H54 (cell line): ENCODE measurements around the gene TMEM114.

Experiments used
- DNase-seq: peaks from one replicate; pipeline ENCODE4 v3.0.0; 2011; ENCODE audit warnings: low spot score, mixed read lengths; ENCODE audit not compliant: insufficient read length
- FAIRE-seq: peaks from 3 replicates; lab custom pipeline; 2011; peaks lifted over from hg19 to GRCh38; lab: Jason Lieb, UNC
- POLR2A ChIP-seq: IDR thresholded peaks from 2 replicates; pipeline ENCODE4 v1.6.1; 2011; ENCODE audit warnings: low read depth, mild to moderate bottlenecking, low read length

TMEM114 gene

DNA sequence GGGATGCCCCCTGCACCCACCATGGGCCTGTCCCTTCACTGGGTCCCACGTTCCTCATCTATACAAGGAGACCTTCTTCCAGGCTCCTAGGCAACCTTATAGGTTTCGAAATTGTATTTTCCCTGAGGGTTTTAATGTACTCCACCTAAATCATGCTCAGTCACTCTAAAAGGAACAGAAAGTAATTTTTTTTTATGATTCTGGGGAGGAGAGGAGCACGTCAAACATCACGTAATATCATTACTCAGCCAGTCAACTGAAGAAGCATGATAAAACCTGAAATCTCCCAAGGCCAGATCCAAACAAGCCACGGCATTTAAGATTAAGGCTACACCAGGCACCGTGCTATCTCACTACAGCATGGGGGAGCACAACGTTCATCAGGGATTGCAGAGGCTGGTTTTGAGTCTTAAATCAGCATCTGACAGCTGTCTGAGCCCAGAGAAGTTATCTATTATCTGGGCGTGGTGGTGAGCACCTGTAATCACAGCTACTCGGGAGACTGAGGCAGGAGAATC, 3.9 kb upstream of the TMEM114 start:
- no peak for FAIRE-seq
- DNase-seq = no peak
- TF ChIP-seq POLR2A = no peak

DNA sequence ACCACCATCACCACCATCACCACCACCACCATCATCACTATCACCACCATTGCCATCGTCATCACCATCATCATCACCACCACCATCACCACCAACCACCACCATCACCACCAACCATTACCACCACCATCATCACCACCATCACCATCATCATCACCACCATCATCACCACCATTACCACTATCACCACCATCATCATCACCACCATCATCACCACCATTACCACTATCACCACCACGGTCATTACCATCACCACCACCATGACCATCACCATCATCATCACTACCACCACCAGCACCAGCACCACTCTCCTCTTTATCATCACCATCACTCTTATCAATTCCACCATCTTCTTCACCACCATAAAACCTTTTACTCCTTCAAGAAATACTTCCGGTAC, 1.1 kb upstream of the TMEM114 start:
- no peak for TF ChIP-seq POLR2A
- FAIRE-seq = no peak
- DNase-seq = no peak

DNA sequence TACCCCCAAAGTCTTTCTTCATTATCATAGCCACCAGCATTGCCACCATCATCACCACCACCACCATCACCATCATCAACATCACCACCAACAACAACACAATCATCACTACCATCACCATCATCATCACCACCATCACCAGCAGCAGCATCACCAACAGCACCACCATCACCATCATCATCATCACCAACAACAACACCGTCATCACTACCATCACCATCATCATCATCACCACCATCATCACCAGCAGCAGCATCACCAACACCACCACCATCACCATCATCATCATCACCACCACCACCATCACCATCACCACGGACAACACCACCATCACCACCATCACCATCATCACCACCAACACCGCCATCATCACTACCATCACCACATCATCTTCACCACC, 500 bp upstream of the TMEM114 start:
- DNase-seq (no peak), FAIRE-seq (no peak)
- TF ChIP-seq POLR2A = no peak

DNA sequence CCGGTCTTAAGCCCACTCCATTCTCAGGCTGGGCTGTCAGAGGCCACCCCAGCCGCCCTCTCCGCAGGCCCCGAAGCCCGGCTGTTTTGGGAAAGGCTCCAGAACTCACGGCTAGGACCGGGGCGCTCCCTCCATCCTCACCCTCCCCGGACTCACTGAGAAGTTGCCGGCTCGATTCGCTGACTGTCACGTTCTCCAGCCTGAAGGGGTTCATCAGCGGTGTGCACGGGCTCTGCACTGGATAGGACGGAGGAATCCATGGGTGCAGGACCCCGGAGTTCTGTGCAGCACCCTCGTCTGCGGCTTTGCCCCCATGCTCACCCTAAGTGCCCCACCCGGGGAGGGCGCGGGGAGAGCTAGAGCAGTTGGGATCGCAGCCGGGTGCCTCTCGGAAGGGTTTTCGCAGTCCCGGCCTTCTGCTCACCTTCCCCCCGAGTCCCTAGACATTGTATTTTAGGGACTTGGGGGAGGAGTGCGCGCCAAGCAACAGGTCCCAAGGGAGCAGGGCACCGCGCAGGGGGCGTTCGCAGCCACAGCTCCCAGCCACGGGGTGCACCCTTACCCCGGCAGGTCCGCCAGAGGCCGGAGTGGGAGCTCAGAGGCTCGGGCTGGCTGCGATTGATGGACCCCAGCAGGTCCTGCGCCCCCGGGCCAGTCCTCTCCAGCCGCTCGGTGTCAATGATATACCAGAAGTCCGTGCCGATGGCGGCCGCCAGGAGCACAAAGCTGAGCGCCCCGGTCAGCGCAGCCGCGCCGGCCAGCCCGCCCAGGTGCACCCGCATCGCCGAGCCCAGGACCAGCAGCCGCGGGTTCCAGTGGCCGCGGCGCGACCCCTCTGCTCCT, 1.0 kb downstream of the TMEM114 start:
- FAIRE-seq (no peak), DNase-seq (no peak)
- TF ChIP-seq POLR2A = no peak

DNA sequence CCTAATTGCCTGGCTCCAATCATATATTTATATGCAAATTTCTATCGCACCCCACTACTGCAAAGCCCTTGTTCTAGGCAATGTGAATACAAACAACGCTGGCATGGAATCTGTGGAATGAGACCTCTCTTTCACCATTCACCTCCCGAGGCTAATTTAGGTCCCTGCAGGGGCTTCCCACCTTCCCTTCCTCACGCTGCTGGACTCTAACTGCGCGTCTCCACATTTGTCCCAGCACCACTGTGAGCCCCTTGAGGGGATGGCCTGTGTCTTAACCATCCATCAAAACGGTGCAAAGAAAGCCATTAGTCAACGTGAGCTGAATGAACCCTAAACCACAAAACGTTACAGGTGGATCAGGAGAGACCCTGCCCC, 1.6 kb downstream of the TMEM114 start:
- no peak for TF ChIP-seq POLR2A
- FAIRE-seq = no peak
- DNase-seq = no peak

DNA sequence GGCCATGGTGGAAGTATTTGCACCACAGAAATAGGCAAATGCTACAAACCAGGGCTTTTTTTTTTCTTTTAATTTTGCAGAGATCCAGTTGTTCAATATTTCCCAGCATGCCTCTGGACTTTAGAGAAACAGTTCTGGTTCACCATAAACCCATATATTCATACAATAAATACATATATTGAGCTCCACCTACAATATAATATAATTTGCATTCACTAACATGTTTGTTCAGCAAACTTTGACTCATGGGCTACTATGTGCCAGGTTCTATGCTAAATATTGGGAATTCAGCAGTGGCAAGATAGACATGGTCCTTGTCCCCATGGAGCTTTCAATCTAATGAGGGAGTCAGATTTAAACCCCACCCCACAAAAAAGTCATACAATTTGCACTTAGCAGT, 3.2 kb downstream of the TMEM114 start:
- FAIRE-seq = no peak
- DNase-seq = no peak
- TF ChIP-seq POLR2A = no peak

DNA sequence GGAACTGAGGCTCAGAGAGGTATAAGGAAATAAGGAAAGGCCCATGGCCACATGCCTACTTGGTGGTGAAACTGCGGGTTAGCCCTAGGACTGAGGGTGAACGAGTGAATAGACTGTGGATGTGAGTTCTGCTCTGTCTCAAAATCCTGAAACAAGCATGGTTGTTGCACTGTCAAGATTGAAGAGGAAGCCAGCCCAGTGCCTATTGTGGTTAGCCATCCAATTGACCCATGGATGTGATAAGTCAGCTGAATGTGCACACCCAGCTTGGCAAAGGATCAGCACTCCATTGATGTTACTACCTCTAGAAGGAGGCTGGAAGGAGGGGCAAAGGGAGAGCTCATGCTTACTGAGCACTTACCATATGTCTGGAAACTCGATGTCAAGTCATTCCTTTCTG, 4.5 kb downstream of the TMEM114 start:
- no peak for TF ChIP-seq POLR2A
- FAIRE-seq (no peak), DNase-seq (no peak)

DNA sequence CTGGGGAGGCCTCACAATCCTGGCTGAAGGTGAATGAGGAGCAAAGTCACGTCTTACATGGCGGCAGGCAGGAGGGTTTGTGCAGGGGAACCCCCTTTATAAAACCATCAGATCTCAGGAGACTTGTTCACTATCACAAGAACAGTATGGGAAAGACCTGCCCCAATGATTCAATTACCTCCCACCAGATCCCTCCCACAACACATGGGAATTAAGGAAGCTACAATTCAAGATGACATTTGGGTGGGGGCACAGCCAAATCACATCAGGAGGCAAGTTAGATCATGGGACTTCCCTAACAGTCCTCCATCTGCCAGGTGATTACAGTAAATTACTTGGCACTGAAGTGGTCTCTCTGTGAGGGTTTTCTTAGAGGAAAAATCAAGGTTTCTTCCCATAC, 5.3 kb downstream of the TMEM114 start:
- no peak for FAIRE-seq
- no peak for DNase-seq

DNA sequence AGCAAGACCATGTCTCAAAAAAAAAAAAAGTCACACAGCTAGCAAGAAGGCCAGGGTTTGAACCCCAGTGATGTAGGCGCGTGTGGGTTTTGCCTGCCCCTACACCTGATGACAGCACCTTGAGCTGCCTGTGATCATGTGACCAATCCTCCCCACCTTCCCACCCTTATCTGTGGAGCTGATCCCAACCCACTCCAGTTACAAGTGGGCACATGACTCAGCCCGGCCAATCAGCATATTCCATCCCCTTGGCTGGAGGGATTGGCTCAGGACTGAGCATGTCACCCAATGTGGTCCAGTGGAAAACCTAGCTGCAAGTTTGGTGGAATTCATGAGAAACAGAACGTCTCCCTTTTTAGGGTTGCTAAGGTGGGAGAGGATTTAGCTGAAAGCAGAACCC, 6.6 kb downstream of the TMEM114 start:
- FAIRE-seq = no peak
- no peak for TF ChIP-seq POLR2A
- DNase-seq = no peak

More for the DNA sequence above, 5.3 kb downstream of the TMEM114 start:
- TF ChIP-seq POLR2A = no peak

DNA sequence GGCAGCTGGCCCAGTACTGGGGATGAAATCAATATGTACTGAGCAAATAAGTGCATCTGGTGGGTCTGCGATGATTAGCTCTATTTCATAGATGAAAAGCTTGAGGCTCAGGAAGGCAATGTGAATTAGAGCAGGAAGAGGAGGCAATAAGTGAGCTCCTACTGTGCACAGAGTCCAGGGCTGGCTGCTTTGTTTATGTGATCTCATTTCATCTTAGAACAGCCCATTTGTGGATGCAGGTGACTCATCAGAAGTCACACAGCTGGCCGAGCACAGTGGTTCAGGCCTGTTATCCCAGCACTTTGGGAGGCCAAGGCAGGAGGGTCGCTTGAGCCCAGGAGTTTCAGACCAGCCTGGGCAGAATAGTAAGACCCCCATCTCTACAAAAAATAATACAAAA, 7.1 kb downstream of the TMEM114 start:
- DNase-seq = peak; percentile 42
- FAIRE-seq = peak; percentile 11
- TF ChIP-seq POLR2A = no peak

DNA sequence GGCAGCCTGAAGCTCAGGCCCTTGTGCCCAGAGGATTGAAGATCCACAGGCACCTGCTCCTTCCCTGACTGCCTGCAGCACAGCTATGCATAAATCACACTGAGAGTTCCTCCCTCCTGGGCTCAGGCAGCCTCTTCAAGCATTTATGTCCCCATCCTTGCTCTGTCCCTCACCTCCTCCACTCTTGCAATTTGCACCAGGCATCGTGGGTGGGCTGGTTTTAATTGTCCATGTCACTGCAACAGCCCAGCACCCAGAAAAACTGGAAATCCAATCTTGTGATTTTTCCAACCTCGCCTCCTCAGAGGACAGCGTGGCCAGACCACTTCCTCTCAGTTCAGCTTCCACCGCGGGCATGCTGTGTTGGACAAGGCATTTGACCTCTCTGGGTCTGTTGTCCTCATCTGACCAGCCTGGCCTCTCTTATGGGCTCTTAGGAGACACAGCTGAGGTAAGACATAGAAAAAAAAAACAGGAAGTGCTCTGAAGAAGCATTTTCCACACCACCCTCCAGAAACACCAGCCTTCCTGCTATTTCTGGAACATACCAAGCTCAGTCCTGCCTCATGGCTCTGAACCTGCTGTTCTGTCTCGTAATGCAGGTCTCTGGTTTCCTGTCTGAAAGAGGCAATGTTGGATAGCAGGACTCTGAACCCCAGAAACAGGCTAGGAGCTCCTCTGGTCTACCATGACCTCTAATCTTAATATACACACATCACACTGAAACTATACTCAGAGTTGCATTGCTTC, 8.3 kb downstream of the TMEM114 start:
- no peak for TF ChIP-seq POLR2A
- DNase-seq (no peak), FAIRE-seq (no peak)

DNA sequence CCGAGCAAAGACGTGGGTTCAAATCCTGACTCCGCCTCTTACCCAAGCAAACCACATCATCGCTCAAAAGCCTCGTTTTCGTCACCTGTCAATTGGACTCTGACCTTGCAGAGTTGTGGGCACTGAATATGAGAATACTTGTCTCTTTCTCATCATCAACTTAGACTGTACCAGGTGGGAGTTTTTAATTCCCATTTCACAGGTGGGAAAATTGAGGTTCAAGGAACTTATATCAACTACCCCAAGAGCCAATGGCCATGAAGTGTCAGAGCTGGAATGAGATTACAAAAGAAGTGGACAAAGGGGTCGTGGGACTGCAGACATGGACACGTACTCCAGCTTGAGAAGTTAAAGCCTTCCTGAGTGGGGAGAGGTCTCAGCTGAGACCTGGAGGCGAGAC, 10.8 kb downstream of the TMEM114 start:
- TF ChIP-seq POLR2A = no peak
- DNase-seq (no peak), FAIRE-seq (no peak)

DNA sequence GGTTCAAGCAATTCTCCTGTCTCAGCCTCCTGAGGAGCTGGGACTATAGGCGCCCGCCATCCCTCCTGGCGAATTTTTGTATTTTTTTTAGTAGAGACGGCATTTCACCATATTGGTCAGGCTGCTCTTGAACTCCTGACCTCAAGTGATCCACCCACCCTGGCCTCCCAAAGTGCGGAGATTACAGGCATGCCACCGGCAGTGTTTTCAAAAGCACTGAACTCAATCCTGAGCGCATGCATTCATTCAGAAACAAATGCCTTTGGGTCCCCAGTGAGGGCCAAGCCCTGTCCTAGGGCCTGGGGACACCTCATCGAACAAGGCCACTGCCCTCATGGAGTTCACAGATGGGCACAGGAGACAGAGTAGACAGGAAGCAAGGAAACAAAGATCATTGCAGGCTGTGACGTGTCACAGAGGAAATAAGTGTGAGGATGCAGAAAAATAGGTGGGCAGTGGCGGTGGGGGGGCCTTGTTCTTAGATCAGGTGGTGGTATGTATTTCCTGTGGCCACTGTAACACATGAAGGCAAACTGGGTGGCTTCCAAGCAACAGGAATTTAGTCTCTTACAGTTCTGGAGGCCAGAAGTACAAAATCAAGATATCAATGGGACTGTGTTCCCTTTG, 12.5 kb downstream of the TMEM114 start:
- no peak for DNase-seq
- no peak for FAIRE-seq
- no peak for TF ChIP-seq POLR2A
